Activated CD8-positive, alpha-beta memory T cell treated with anti-CD3 and anti-CD28 coated beads, Interleukin-2, amount 50 U/mL, for 24 hours (primary cell): ENCODE measurements around the gene OR6B3.
"Not testable (repeated sequence)": the region's sequence is repeated elsewhere in the genome, so short reads cannot be mapped to it uniquely, and the experiment has no call there.

ENCODE experiments used
- DNase-seq: peaks from one replicate; pipeline ENCODE4 v3.0.0-alpha.2; 2020; ENCODE audit errors: extremely low read depth

Gene OR6B3

GRCh38 chr2:240044096-240044495 lies 9.2 kb downstream of the OR6B3 start:
- not testable (repeated sequence) for DNase-seq

- no peak for DNase-seq
Measured at GRCh38 chr2:240043279-240043989, 9.9 kb downstream of the OR6B3 start.

- no peak for DNase-seq
Measured at GRCh38 chr2:240042740-240043139, 10.6 kb downstream of the OR6B3 start.

GRCh38 chr2:240041363-240041762 lies 12.0 kb downstream of the OR6B3 start:
- DNase-seq = no peak

- no peak for DNase-seq
Measured at GRCh38 chr2:240037358-240037757, 16.0 kb downstream of the OR6B3 start.

GRCh38 chr2:240033330-240033678 lies 20.0 kb downstream of the OR6B3 start:
- DNase-seq = no peak

- DNase-seq = no peak
Measured at GRCh38 chr2:240032406-240033329, 20.7 kb downstream of the OR6B3 start.

- DNase-seq = no peak
Measured at GRCh38 chr2:240030379-240031094, 22.8 kb downstream of the OR6B3 start, which contains the start of gene OR6B2. Gene OR6B2 (minus strand): TSS chr2:240030429. CDS start chr2:240030429, 0 bp downstream.

GRCh38 chr2:240024766-240025165 lies 28.6 kb downstream of the OR6B3 start:
- DNase-seq = no peak

- DNase-seq = no peak
Measured at GRCh38 chr2:240023792-240024191, 29.5 kb downstream of the OR6B3 start.

- DNase-seq = no peak
Measured at GRCh38 chr2:240021488-240022104, 31.7 kb downstream of the OR6B3 start.

- DNase-seq = no peak
Measured at GRCh38 chr2:240018071-240018750, 35.1 kb downstream of the OR6B3 start.

GRCh38 chr2:240014327-240014726 lies 39.0 kb downstream of the OR6B3 start:
- no peak for DNase-seq

- no peak for DNase-seq
Measured at GRCh38 chr2:240013343-240013742, 40.0 kb downstream of the OR6B3 start.

- no peak for DNase-seq
Measured at GRCh38 chr2:240002983-240003382, 50.3 kb downstream of the OR6B3 start.

- no peak for DNase-seq
Measured at GRCh38 chr2:240000671-240001070, 52.6 kb downstream of the OR6B3 start.

GRCh38 chr2:239997686-239998409 lies 55.5 kb downstream of the OR6B3 start:
- no peak for DNase-seq
